Activated T-cell treated with anti-CD3 and anti-CD28 coated beads, Interleukin-2, amount 50 U/mL, for 72 hours (primary cell): Measurements from ENCODE around the gene CHIT1. TPM values are rescaled to one million over a fixed set of nuclear protein-coding genes. Genes with fewer than 3 reads are reported as not detected.
"Not testable (repeated sequence)": the region's sequence is repeated elsewhere in the genome, so short reads cannot be mapped to it uniquely, and the experiment has no call there.

Experiments used
- ATAC-seq, 2 donors: fragments of 150-1000 bp; cut with Tn5 transposase; replicated peaks in 1 of 2; 2 replicates each; pipeline ENCODE4 v1.10.0; 2021; ENCODE audit warnings: moderate library complexity in 2 of 2, mild to moderate bottlenecking in 1 of 2
- DNase-seq, 2 donors: peaks; one replicate each; pipeline ENCODE4 v3.0.0; 2021 to 2022; ENCODE audit warnings: mixed read lengths in 1 of 2
- H3K27ac Mint-ChIP-seq: one replicate; pipeline ENCODE4 v1.8.0; 2022; ENCODE audit warnings: mild to moderate bottlenecking, moderate library complexity, mixed read lengths
- H3K27me3 Mint-ChIP-seq: one replicate; pipeline ENCODE4 v1.8.0; 2022; ENCODE audit warnings: low read depth, mixed read lengths
- H3K36me3 Mint-ChIP-seq, 2 donors: one replicate each; pipeline ENCODE4 v1.8.0; 2022; ENCODE audit warnings: mixed read lengths in 2 of 2, mild to moderate bottlenecking in 1 of 2; ENCODE audit not compliant: insufficient read depth in 2 of 2
- H3K4me1 Mint-ChIP-seq: one replicate; pipeline ENCODE4 v1.8.0; 2022; ENCODE audit warnings: low read depth, mixed read lengths
- H3K4me3 Mint-ChIP-seq, 2 donors: one replicate each; pipeline ENCODE4 v1.8.0; 2022; ENCODE audit warnings: mild to moderate bottlenecking in 2 of 2, mixed read lengths in 2 of 2, moderate library complexity in 2 of 2
- H3K9me3 Mint-ChIP-seq, 2 donors: one replicate each; pipeline ENCODE4 v1.8.0; 2022; ENCODE audit warnings: mixed read lengths in 2 of 2
- total RNA-seq, 2 donors: library from RNA; stranded (reverse); gene quantifications; one replicate each; pipeline ENCODE4 v1.2.3, GENCODE V29; 2022

The CHIT1 gene
- total RNA-seq, 2 donors from 2014 or later, result 1.4 to 4.7 TPM

DNA sequence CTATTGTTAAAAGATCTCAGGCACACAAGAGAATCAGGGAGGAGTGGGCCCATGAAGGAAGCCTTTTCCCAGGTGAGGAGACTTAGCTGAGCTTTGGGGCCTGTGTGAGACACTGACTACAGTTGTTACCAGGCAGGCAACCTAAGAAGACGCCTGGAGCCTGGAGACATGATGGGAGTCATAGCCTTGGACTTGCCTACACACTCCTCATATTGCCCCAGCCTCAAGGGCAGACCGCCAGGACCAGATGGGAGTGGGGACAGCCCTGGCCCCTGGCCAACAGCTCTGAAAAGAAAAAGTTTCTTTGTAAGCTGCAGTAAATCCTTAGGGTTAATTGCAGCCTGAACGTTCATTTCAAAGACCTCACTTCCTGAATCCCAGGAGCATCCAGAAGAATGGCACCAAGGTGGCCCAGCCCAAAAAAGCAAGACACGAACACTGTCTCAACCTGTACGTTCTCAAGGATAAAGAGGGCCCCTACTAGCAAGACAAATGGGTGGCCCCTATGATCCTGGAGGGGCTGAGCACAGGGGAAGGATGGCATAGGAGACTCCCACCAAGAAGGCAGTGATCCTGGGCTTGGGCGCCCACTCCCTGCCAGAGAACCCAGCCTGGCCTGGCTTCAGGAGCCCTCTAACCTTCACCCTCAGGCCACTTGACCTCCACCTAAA, 42.6 kb upstream of the CHIT1 start:
- Mint-ChIP-seq H3K27ac (no peak overlapping the region), H3K36me3 (no peaks in the 10 kb centered on the region), H3K4me3 (no peak overlapping the region), H3K4me1 (peaks cover 73% of the 10 kb centered on the region), H3K9me3 (no peaks in the 10 kb centered on the region), H3K27me3 (no peaks in the 10 kb centered on the region)
- ATAC-seq (no peak), DNase-seq (no peak)

- no peaks in the 10 kb centered on the region for H3K27me3 Mint-ChIP-seq
- no peaks in the 10 kb centered on the region for H3K36me3 Mint-ChIP-seq
- no peak overlapping the region for H3K4me3 Mint-ChIP-seq
- H3K4me1 Mint-ChIP-seq, result peaks cover 65% of the 10 kb centered on the region
- peak; percentile 39 to 48 for ATAC-seq
- peak overlapping the region; percentile 10 for H3K27ac Mint-ChIP-seq
- H3K9me3 Mint-ChIP-seq, result no peaks in the 10 kb centered on the region
- peak; percentile 71 to 75 for DNase-seq
Measured at GRCh38 chr1:203271018-203271743, 41.7 kb upstream of the CHIT1 start.

- ATAC-seq (no peak), DNase-seq (no peak)
- H3K27ac Mint-ChIP-seq, result peak overlapping the region; percentile 10
- peaks cover 58% of the 10 kb centered on the region for H3K4me1 Mint-ChIP-seq
- H3K9me3 Mint-ChIP-seq, result no peaks in the 10 kb centered on the region
- H3K36me3 Mint-ChIP-seq, result no peaks in the 10 kb centered on the region
- no peak overlapping the region for H3K4me3 Mint-ChIP-seq
- H3K27me3 Mint-ChIP-seq, result no peaks in the 10 kb centered on the region
Measured at GRCh38 chr1:203270448-203270847, 41.0 kb upstream of the CHIT1 start.

DNA sequence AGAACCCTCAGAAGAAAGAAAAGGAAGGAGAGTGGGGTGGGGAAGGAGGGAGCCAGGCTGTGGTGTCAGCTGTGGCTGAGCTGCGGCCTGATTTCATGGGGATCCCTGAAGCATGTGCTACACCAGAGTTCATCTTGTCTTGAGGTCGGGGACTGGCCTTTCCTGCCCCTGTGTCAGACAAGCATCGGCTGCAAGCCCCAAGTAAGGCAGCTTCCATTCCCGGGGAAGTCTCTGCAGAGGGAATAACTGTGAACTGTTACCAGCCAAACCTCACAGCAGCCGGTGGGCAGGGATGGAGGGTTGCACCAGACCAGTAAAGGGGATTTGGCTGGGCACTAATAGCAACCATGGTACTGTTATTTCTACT, 40.2 kb upstream of the CHIT1 start:
- Mint-ChIP-seq H3K9me3 (no peaks in the 10 kb centered on the region), H3K27me3 (no peaks in the 10 kb centered on the region), H3K4me1 (peaks cover 50% of the 10 kb centered on the region), H3K36me3 (no peaks in the 10 kb centered on the region), H3K4me3 (no peak overlapping the region), H3K27ac (no peak overlapping the region)
- no peak for ATAC-seq
- no peak for DNase-seq

DNA sequence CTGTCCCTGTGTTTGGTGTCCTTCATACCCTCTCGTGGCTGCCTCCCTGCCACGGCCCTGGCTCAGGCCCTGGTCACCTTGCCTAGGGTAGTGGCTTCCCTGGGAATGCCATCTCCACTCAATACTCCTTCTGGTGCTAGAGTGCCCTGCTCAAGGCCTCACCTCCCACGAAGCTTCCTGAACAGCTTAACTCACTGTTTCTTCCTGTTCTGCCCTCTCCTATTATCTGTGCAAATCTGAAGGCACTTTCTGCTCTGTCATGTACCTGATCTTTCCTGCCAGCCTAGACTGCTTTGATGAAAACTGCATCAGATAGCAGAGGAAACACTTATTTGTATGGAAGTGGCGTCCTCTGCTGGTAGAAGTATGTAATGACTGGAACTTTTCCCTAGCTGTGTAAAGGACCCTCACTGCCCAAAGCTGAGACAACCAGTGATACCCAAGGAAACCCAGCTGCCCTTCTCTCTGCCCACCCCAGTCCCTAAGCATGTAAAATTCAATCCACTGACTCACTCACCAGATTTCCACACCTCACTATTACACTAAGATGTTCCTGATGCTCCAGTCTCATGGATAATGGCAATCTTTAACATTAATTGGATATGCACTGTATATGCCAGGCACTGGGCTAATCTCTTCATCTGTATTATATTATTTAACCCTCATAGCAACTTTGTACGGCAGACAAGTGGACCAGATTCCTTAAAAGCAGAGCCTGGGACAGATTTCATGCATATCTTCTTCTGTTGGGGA, 39.6 kb upstream of the CHIT1 start:
- Mint-ChIP-seq H3K27ac (no peak overlapping the region), H3K9me3 (no peaks in the 10 kb centered on the region), H3K4me1 (peaks cover 44% of the 10 kb centered on the region), H3K36me3 (no peaks in the 10 kb centered on the region), H3K4me3 (no peak overlapping the region), H3K27me3 (no peaks in the 10 kb centered on the region)
- DNase-seq, result peak in 1 of 2 donors; percentile 68
- ATAC-seq, result peak; percentile 25 to 28

- H3K27me3 Mint-ChIP-seq, result no peaks in the 10 kb centered on the region
- H3K27ac Mint-ChIP-seq, result peak overlapping the region; percentile 55
- ATAC-seq (no peak), DNase-seq (no peak)
- no peaks in the 10 kb centered on the region for H3K9me3 Mint-ChIP-seq
- H3K4me3 Mint-ChIP-seq, result peak overlapping the region; percentile 87 to 95
- no peaks in the 10 kb centered on the region for H3K36me3 Mint-ChIP-seq
- H3K4me1 Mint-ChIP-seq, result peaks cover 33% of the 10 kb centered on the region
Measured at GRCh38 chr1:203267912-203268311, 38.4 kb upstream of the CHIT1 start.

GRCh38 chr1:203267347-203267846, 37.9 kb upstream of the CHIT1 start:
- peak; percentile 63 to 67 for ATAC-seq
- H3K27me3 Mint-ChIP-seq, result no peaks in the 10 kb centered on the region
- peak overlapping the region; percentile 87 to 95 for H3K4me3 Mint-ChIP-seq

GRCh38 chr1:203266140-203266539, 36.7 kb upstream of the CHIT1 start:
- not testable (repeated sequence) for H3K27me3 Mint-ChIP-seq
- H3K4me1 Mint-ChIP-seq, result peaks cover 20% of the 10 kb centered on the region

More at GRCh38 chr1:203267347-203267846, 37.9 kb upstream of the CHIT1 start:
- peak; percentile 81 to 84 for DNase-seq
- H3K4me1 Mint-ChIP-seq, result peaks cover 29% of the 10 kb centered on the region
- peak overlapping the region; percentile 55 for H3K27ac Mint-ChIP-seq
- no peaks in the 10 kb centered on the region for H3K36me3 Mint-ChIP-seq
- H3K9me3 Mint-ChIP-seq, result no peaks in the 10 kb centered on the region

GRCh38 chr1:203265541-203265940, 36.1 kb upstream of the CHIT1 start:
- ATAC-seq, result no peak
- peaks cover 14% of the 10 kb centered on the region for H3K4me1 Mint-ChIP-seq
- no peaks in the 10 kb centered on the region for H3K9me3 Mint-ChIP-seq
- H3K27me3 Mint-ChIP-seq, result peaks cover 8% of the 10 kb centered on the region
- H3K4me3 Mint-ChIP-seq, result no peak overlapping the region
- no peak overlapping the region for H3K27ac Mint-ChIP-seq
- no peaks in the 10 kb centered on the region for H3K36me3 Mint-ChIP-seq
- DNase-seq, result no peak

More at GRCh38 chr1:203266140-203266539, 36.7 kb upstream of the CHIT1 start:
- not testable (repeated sequence) for H3K9me3 Mint-ChIP-seq, H3K36me3 Mint-ChIP-seq, DNase-seq, H3K4me3 Mint-ChIP-seq, H3K27ac Mint-ChIP-seq, ATAC-seq

DNA sequence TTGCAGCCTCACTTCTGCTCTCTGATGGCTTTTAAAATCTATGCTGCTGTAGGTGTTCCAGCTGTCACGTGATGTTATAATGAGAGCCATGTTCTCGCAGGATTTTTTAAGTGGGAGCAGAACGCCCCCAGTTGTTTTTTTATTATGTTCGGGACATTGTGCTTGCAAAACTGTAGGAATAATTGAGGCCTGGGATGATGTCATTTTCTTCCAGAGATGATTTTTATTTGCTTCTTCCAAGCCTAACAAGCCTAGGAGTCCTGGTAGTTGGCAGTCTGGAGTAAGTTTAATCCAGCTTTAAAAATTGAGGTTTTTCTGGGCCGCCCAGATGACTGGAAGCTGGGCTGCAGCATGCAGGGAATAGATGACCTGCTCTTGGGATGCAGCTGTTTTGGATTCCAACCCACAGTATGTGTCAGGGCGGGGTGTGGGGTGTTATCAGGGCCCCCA, 34.6 kb upstream of the CHIT1 start:
- ATAC-seq (no peak), DNase-seq (no peak)
- Mint-ChIP-seq H3K36me3 (no peaks in the 10 kb centered on the region), H3K4me3 (no peak overlapping the region), H3K27ac (no peak overlapping the region), H3K4me1 (peaks cover 12% of the 10 kb centered on the region), H3K9me3 (no peaks in the 10 kb centered on the region), H3K27me3 (peaks cover 10% of the 10 kb centered on the region)

GRCh38 chr1:203263496-203263895, 34.0 kb upstream of the CHIT1 start:
- H3K27me3 Mint-ChIP-seq, result peaks cover 10% of the 10 kb centered on the region
- no peaks in the 10 kb centered on the region for H3K36me3 Mint-ChIP-seq
- no peak overlapping the region for H3K27ac Mint-ChIP-seq
- ATAC-seq (no peak), DNase-seq (no peak)
- H3K4me1 Mint-ChIP-seq, result peaks cover 12% of the 10 kb centered on the region
- H3K4me3 Mint-ChIP-seq, result no peak overlapping the region
- H3K9me3 Mint-ChIP-seq, result no peaks in the 10 kb centered on the region

GRCh38 chr1:203256636-203257035, 27.2 kb upstream of the CHIT1 start:
- H3K9me3 Mint-ChIP-seq, DNase-seq, H3K27ac Mint-ChIP-seq, H3K36me3 Mint-ChIP-seq, H3K4me3 Mint-ChIP-seq, H3K4me1 Mint-ChIP-seq, ATAC-seq: not testable (repeated sequence)
- peaks cover 55% of the 10 kb centered on the region for H3K27me3 Mint-ChIP-seq

DNA sequence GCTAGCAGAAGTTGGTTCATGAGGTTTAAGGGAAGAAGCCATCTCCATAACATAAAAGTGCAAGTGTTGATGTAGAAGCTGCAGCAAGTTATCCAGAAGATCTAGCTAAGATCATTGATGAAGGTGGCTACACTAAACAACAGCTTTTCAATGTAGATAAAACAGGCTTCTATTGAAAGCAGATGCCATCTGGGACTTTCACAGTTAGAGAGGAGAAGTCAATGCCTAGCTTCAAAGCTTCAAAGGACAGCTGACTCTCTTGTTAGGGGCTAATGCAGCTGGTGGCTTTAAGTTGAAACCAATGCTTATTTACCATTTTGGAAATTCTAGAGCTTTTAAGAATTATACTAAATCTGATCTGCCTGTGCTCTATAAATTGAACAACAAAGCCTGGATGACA, 25.3 kb upstream of the CHIT1 start:
- ATAC-seq, H3K36me3 Mint-ChIP-seq, H3K4me1 Mint-ChIP-seq, H3K4me3 Mint-ChIP-seq, DNase-seq, H3K9me3 Mint-ChIP-seq, H3K27ac Mint-ChIP-seq: not testable (repeated sequence)
- H3K27me3 Mint-ChIP-seq, result peaks cover 48% of the 10 kb centered on the region
